HEK293 (cell line): Measurements from ENCODE around the gene ACAP3.

Experiments used
- CTCF ChIA-PET: fragments of 350-600 bp; formaldehyde crosslinking; extraction: SDS; loops from one replicate; lab custom pipeline; 2021; ENCODE audit warnings: antibody characterized with exemption; lab: Yijun Ruan, JAX
- POLR2A ChIA-PET: fragments of 300-600 bp; formaldehyde crosslinking; extraction: SDS; loops from one replicate; lab custom pipeline; 2020; ENCODE audit warnings: antibody characterized with exemption, inconsistent platforms; lab: Yijun Ruan, JAX
- H3K27ac ChIP-seq: fragments of 200-500 bp; sonication (Bioruptor generic); 2 replicates; pipeline ENCODE4 v1.5.1; 2014; ENCODE audit warnings: low read depth, low read length, control low read depth, inconsistent platforms; ENCODE audit errors: extremely low read depth
- H3K36me3 ChIP-seq, 2 experiments: fragments of 200-500 bp in 1 of 2; sonication (Bioruptor generic) in 1 of 2; 1 replicate in 1 of 2; 2 replicates in 1 of 2; pipeline ENCODE4 v1.5.1; 2014 to 2017; ENCODE audit warnings: inconsistent platforms in 2 of 2, low read length in 2 of 2; ENCODE audit not compliant: control insufficient read depth in 2 of 2, insufficient read depth in 1 of 2
- H3K4me1 ChIP-seq: fragments of 200-500 bp; sonication (Bioruptor generic); 2 replicates; pipeline ENCODE4 v1.5.1; 2014; ENCODE audit warnings: mild to moderate bottlenecking, low read length, inconsistent platforms; ENCODE audit not compliant: control insufficient read depth, insufficient read depth
- H3K4me3 ChIP-seq: 2 replicates; pipeline ENCODE4 v1.5.1; 2011; ENCODE audit warnings: low read depth, mild to moderate bottlenecking, control low read depth, low read length, moderate library complexity
- H3K9me3 ChIP-seq: fragments of 200-500 bp; sonication (Bioruptor generic); 2 replicates; pipeline ENCODE4 v1.5.1; 2014; ENCODE audit warnings: low read depth, low read length, inconsistent platforms; ENCODE audit not compliant: control insufficient read depth, insufficient read depth
- BCL11A ChIP-seq: fragments of 450-650 bp; formaldehyde crosslinking; IDR thresholded peaks from 2 replicates; pipeline ENCODE4 v1.5.1; 2016; ENCODE audit warnings: low read depth, missing biosample characterization, missing genetic modification characterization
- BCL11B ChIP-seq: fragments of 450-650 bp; formaldehyde crosslinking; IDR thresholded peaks from 2 replicates; pipeline ENCODE4 v1.5.1; 2016; ENCODE audit warnings: low read depth, missing biosample characterization, missing genetic modification characterization
- EGR2 ChIP-seq: fragments of 450-650 bp; formaldehyde crosslinking; IDR thresholded peaks from 2 replicates; pipeline ENCODE4 v1.5.1; 2016; ENCODE audit warnings: low read depth, missing biosample characterization, missing genetic modification characterization
- GLIS2 ChIP-seq: fragments of 450-650 bp; formaldehyde crosslinking; IDR thresholded peaks from 2 replicates; pipeline ENCODE4 v1.5.1; 2016; ENCODE audit warnings: missing biosample characterization, missing genetic modification characterization
- KLF1 ChIP-seq: fragments of 450-650 bp; formaldehyde crosslinking; IDR thresholded peaks from 2 replicates; pipeline ENCODE4 v1.5.1; 2016; ENCODE audit warnings: missing biosample characterization, missing genetic modification characterization
- KLF16 ChIP-seq: fragments of 450-650 bp; formaldehyde crosslinking; IDR thresholded peaks from 2 replicates; pipeline ENCODE4 v1.5.1; 2017; ENCODE audit warnings: missing biosample characterization, missing genetic modification characterization
- KLF7 ChIP-seq: fragments of 450-650 bp; formaldehyde crosslinking; IDR thresholded peaks from 2 replicates; pipeline ENCODE4 v1.5.1; 2016; ENCODE audit warnings: missing biosample characterization, missing genetic modification characterization, borderline replicate concordance
- KLF8 ChIP-seq: fragments of 450-650 bp; formaldehyde crosslinking; IDR thresholded peaks from 2 replicates; pipeline ENCODE4 v1.5.1; 2016; ENCODE audit warnings: missing biosample characterization, missing genetic modification characterization
- KLF9 ChIP-seq: fragments of 450-650 bp; formaldehyde crosslinking; IDR thresholded peaks from 2 replicates; pipeline ENCODE4 v1.5.1; 2016; ENCODE audit warnings: missing biosample characterization, missing genetic modification characterization, low read depth
- PRDM1 ChIP-seq: fragments of 450-650 bp; formaldehyde crosslinking; IDR thresholded peaks from 2 replicates; pipeline ENCODE4; 2016; ENCODE audit warnings: missing biosample characterization, missing genetic modification characterization
- SALL2 ChIP-seq: fragments of 450-650 bp; formaldehyde crosslinking; IDR thresholded peaks from 2 replicates; pipeline ENCODE4 v1.5.0; 2017; ENCODE audit warnings: missing biosample characterization, mild to moderate bottlenecking, missing genetic modification characterization, borderline replicate concordance
- SCRT2 ChIP-seq: fragments of 450-650 bp; formaldehyde crosslinking; IDR thresholded peaks from 2 replicates; pipeline ENCODE4 v1.5.1; 2016; ENCODE audit warnings: missing biosample characterization, missing genetic modification characterization
- SP2 ChIP-seq: fragments of 450-650 bp; formaldehyde crosslinking; IDR thresholded peaks from 2 replicates; pipeline ENCODE4 v1.5.1; 2016; ENCODE audit warnings: missing biosample characterization, missing genetic modification characterization
- SP3 ChIP-seq: fragments of 450-650 bp; formaldehyde crosslinking; IDR thresholded peaks from 2 replicates; pipeline ENCODE4 v1.5.1; 2016; ENCODE audit warnings: missing biosample characterization, missing genetic modification characterization
- YY1 ChIP-seq: fragments of 450-650 bp; formaldehyde crosslinking; IDR thresholded peaks from 2 replicates; pipeline ENCODE4 v1.5.1; 2018; ENCODE audit warnings: missing biosample characterization, missing genetic modification characterization
- ZBTB7A ChIP-seq: fragments of 450-650 bp; formaldehyde crosslinking; IDR thresholded peaks from 2 replicates; pipeline ENCODE4 v1.5.1; 2016; ENCODE audit warnings: low read depth, missing biosample characterization, missing genetic modification characterization
- ZBTB8A ChIP-seq: fragments of 450-650 bp; formaldehyde crosslinking; IDR thresholded peaks from 2 replicates; pipeline ENCODE4 v1.5.1; 2016; ENCODE audit warnings: missing biosample characterization, missing genetic modification characterization
- ZFHX2 ChIP-seq: fragments of 450-650 bp; formaldehyde crosslinking; conservative IDR thresholded peaks from 2 replicates; pipeline ENCODE4 v1.5.1; 2016; ENCODE audit warnings: missing biosample characterization, missing genetic modification characterization
- ZNF132 ChIP-seq: fragments of 450-650 bp; formaldehyde crosslinking; IDR thresholded peaks from 2 replicates; pipeline ENCODE4 v1.5.1; 2017; ENCODE audit warnings: missing biosample characterization, missing genetic modification characterization, borderline replicate concordance
- ZNF311 ChIP-seq: fragments of 450-650 bp; formaldehyde crosslinking; IDR thresholded peaks from 2 replicates; pipeline ENCODE4 v1.5.1; 2017; ENCODE audit warnings: missing biosample characterization, missing genetic modification characterization, borderline replicate concordance
- ZNF433 ChIP-seq: fragments of 450-650 bp; formaldehyde crosslinking; IDR thresholded peaks from 2 replicates; pipeline ENCODE4 v1.5.1; 2016; ENCODE audit warnings: missing biosample characterization, missing genetic modification characterization, low read depth
- ZNF510 ChIP-seq: fragments of 450-650 bp; formaldehyde crosslinking; IDR thresholded peaks from 2 replicates; pipeline ENCODE4 v1.5.1; 2018; ENCODE audit warnings: mild to moderate bottlenecking, missing genetic modification characterization, missing biosample characterization; ENCODE audit not compliant: insufficient replicate concordance
- ZNF514 ChIP-seq: fragments of 450-650 bp; formaldehyde crosslinking; IDR thresholded peaks from 2 replicates; pipeline ENCODE4 v1.5.1; 2016; ENCODE audit warnings: missing biosample characterization, missing genetic modification characterization
- TF ChIP-seq, protein P1 (sequence below): fragments of 450-650 bp; formaldehyde crosslinking; IDR thresholded peaks from 2 replicates; pipeline ENCODE4 v1.5.1; 2016; ENCODE audit warnings: missing biosample characterization, missing genetic modification characterization
- TF ChIP-seq, protein P2 (sequence below): fragments of 450-650 bp; formaldehyde crosslinking; IDR thresholded peaks from 2 replicates; pipeline ENCODE4 v1.5.1; 2016; ENCODE audit warnings: missing biosample characterization, missing genetic modification characterization
- TF ChIP-seq, protein P3 (sequence below): fragments of 450-650 bp; formaldehyde crosslinking; IDR thresholded peaks from 2 replicates; pipeline ENCODE4 v1.5.1; 2017; ENCODE audit warnings: missing biosample characterization, missing genetic modification characterization
- TF ChIP-seq, protein P4 (sequence below): fragments of 450-650 bp; formaldehyde crosslinking; IDR thresholded peaks from 2 replicates; pipeline ENCODE4 v1.5.1; 2016; ENCODE audit warnings: missing biosample characterization, missing genetic modification characterization

ACAP3 gene

DNA sequence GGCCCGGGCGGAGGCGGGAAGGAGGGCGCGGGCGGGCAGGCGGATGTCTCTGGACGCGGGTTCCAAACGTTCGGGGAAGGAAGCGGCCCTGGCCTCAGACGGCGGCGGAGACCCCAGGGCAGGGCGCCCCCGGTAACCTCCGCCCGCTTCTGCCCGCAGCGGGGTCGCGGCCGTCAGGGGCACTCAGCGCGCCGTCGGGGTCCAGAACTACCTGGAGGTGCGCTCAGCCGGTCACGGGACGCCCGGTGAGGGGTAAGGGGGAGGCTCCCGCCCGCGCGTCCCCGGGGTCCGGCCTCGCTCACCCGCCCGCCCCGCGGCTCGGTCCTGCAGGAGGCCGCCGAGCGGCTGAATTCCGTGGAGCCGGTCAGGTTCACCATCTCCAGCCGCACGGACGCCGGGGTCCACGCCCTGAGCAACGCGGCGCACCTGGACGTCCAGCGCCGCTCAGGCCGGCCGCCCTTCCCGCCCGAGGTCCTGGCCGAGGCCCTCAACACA, 1.1 kb upstream of the ACAP3 start (continued):
- TF ChIP-seq SALL2 (tag by site-specific recombination) (no peak), ZNF514 (tag by site-specific recombination) (no peak), ZNF311 (tag by site-specific recombination) (no peak)

DNA sequence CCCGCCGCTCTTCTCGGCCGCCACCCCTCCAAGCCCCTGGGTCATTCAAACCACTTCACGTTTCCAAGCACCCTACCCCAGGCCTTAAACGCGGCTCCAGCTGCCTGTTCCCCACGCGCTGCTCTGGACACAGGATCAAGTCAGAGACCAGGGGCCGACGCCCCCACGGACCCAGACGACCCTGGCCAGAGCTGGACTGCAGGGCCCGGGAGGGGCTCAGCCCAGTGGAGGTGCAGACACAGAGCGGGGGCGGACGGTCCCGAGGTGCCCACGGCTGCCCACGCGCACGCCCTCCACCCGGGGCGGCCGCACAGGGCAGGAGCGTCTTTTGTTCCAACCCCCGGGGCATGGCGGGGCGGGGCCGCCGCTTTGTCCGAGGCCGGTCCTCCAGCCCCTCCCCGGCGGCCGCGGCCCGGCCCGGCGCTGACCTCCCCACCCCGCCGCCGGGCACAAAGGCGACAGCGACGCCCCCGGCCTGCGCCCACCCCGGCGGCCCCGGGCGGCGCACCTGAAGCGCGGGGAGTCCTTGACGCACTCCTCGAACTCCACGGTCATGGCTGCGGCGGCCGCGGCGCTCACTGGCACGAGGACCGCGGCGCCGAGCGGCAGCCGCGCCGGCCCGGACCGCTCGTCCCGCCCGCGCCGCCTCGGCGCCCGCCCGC, 338 bp downstream of the ACAP3 start:
- peak overlapping the region; percentile 75; the same call in 1 of the 2 replicates for H3K27ac ChIP-seq
- peaks cover 20% of the 10 kb centered on the region for H3K4me1 ChIP-seq
- ChIA-PET POLR2A (interaction anchor here (1.3 kb wide), 1 partner anchor 11 kb away, joined by 4 read pairs; no protein-coding TSS in a partner anchor), CTCF (no interaction called here)
- no peak for TF ChIP-seq ZNF510
- TF ChIP-seq, protein P1, sequence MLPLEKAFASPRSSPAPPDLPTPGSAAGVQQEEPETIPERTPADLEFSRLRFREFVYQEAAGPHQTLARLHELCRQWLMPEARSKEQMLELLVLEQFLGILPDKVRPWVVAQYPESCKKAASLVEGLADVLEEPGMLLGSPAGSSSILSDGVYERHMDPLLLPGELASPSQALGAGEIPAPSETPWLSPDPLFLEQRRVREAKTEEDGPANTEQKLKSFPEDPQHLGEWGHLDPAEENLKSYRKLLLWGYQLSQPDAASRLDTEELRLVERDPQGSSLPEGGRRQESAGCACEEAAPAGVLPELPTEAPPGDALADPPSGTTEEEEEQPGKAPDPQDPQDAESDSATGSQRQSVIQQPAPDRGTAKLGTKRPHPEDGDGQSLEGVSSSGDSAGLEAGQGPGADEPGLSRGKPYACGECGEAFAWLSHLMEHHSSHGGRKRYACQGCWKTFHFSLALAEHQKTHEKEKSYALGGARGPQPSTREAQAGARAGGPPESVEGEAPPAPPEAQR (tag by site-specific recombination), result no peak
- no peak for TF ChIP-seq ZNF433
- TF ChIP-seq, protein P2, sequence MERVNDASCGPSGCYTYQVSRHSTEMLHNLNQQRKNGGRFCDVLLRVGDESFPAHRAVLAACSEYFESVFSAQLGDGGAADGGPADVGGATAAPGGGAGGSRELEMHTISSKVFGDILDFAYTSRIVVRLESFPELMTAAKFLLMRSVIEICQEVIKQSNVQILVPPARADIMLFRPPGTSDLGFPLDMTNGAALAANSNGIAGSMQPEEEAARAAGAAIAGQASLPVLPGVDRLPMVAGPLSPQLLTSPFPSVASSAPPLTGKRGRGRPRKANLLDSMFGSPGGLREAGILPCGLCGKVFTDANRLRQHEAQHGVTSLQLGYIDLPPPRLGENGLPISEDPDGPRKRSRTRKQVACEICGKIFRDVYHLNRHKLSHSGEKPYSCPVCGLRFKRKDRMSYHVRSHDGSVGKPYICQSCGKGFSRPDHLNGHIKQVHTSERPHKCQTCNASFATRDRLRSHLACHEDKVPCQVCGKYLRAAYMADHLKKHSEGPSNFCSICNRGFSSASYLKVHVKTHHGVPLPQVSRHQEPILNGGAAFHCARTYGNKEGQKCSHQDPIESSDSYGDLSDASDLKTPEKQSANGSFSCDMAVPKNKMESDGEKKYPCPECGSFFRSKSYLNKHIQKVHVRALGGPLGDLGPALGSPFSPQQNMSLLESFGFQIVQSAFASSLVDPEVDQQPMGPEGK (tag by site-specific recombination), result peak; percentile 60; the same call in 1 of the 2 replicates
- TF ChIP-seq ZFHX2 (tag by site-specific recombination), result peak; percentile 95
- TF ChIP-seq GLIS2 (tag by site-specific recombination), result peak; percentile 48; the same call in 1 of the 2 replicates
- TF ChIP-seq ZNF132 (tag by site-specific recombination), result no peak
- TF ChIP-seq, protein P3, sequence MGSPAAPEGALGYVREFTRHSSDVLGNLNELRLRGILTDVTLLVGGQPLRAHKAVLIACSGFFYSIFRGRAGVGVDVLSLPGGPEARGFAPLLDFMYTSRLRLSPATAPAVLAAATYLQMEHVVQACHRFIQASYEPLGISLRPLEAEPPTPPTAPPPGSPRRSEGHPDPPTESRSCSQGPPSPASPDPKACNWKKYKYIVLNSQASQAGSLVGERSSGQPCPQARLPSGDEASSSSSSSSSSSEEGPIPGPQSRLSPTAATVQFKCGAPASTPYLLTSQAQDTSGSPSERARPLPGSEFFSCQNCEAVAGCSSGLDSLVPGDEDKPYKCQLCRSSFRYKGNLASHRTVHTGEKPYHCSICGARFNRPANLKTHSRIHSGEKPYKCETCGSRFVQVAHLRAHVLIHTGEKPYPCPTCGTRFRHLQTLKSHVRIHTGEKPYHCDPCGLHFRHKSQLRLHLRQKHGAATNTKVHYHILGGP (tag by site-specific recombination), result no peak
- peak; percentile 19; the same call in 1 of the 2 replicates for TF ChIP-seq ZBTB8A (tag by site-specific recombination)
- TF ChIP-seq KLF8 (tag by site-specific recombination), result peak; percentile 45; the same call in 1 of the 2 replicates
- 0 out of 2 replicates have a peak, but pooled peaks have one; percentile 26 for TF ChIP-seq KLF16 (tag by site-specific recombination)
- TF ChIP-seq BCL11A (tag by site-specific recombination), result peak; percentile 77
- peak; percentile 93 for TF ChIP-seq BCL11B
- TF ChIP-seq ZBTB7A (tag by site-specific recombination), result 0 out of 2 replicates have a peak, but pooled peaks have one; percentile 17
- peak; percentile 54 for TF ChIP-seq SP3 (tag by site-specific recombination)
- TF ChIP-seq EGR2 (tag by site-specific recombination), result peak; percentile 87
- peak; percentile 43; the same call in 1 of the 2 replicates for TF ChIP-seq KLF7 (tag by site-specific recombination)
- 0 out of 2 replicates have a peak, but pooled peaks have one; percentile 15 for TF ChIP-seq YY1 (tag by site-specific recombination)
- TF ChIP-seq KLF1 (tag by site-specific recombination), result peak; percentile 59; the same call in 1 of the 2 replicates
- TF ChIP-seq SP2 (tag by site-specific recombination), result peak; percentile 52
- TF ChIP-seq, protein P4, sequence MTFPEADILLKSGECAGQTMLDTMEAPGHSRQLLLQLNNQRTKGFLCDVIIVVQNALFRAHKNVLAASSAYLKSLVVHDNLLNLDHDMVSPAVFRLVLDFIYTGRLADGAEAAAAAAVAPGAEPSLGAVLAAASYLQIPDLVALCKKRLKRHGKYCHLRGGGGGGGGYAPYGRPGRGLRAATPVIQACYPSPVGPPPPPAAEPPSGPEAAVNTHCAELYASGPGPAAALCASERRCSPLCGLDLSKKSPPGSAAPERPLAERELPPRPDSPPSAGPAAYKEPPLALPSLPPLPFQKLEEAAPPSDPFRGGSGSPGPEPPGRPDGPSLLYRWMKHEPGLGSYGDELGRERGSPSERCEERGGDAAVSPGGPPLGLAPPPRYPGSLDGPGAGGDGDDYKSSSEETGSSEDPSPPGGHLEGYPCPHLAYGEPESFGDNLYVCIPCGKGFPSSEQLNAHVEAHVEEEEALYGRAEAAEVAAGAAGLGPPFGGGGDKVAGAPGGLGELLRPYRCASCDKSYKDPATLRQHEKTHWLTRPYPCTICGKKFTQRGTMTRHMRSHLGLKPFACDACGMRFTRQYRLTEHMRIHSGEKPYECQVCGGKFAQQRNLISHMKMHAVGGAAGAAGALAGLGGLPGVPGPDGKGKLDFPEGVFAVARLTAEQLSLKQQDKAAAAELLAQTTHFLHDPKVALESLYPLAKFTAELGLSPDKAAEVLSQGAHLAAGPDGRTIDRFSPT, result peak; percentile 83
- TF ChIP-seq PRDM1, result no peak
- no peak for TF ChIP-seq SCRT2 (tag by site-specific recombination)
- TF ChIP-seq KLF9 (tag by site-specific recombination), result 0 out of 2 replicates have a peak, but pooled peaks have one; percentile 23
- H3K9me3 ChIP-seq, result no peaks in the 10 kb centered on the region
- H3K4me3 ChIP-seq, result peak overlapping the region; percentile 63
- H3K36me3 ChIP-seq, result peaks cover 0 to 40% of the 10 kb centered on the region in 2 experiments; a peak in 1 of 3 replicates
